SW 1271 (cell line): ENCODE results near the gene USP33.
"Not testable (repeated sequence)": the region's sequence is repeated elsewhere in the genome, so short reads cannot be mapped to it uniquely, and the experiment has no call there.

Experiments used
- DNase-seq, 2 experiments: peaks; one replicate each; lab custom pipeline; 2025; lab: John Stamatoyannopoulos, UW

The USP33 gene

GRCh38 chr1:77739235-77739634, 20.4 kb downstream of the USP33 start:
- no peak for DNase-seq

- no peak for DNase-seq
These were observed 27.6 kb downstream of the USP33 start for GRCh38 chr1:77732090-77732489.

- no peak for DNase-seq
These were observed 33.9 kb downstream of the USP33 start for GRCh38 chr1:77725706-77726105.

- no peak for DNase-seq
These were observed 41.5 kb downstream of the USP33 start for GRCh38 chr1:77718181-77718580.

- DNase-seq, result no peak
These were observed 43.6 kb downstream of the USP33 start for GRCh38 chr1:77716065-77716464.

GRCh38 chr1:77709727-77710126, 49.9 kb downstream of the USP33 start:
- no peak for DNase-seq

GRCh38 chr1:77706321-77706720, 53.3 kb downstream of the USP33 start:
- no peak for DNase-seq

GRCh38 chr1:77704736-77705135, 54.9 kb downstream of the USP33 start:
- DNase-seq, result no peak

GRCh38 chr1:77699673-77700072, 60.0 kb downstream of the USP33 start:
- DNase-seq, result not testable (repeated sequence)

- no peak for DNase-seq
These were observed 62.2 kb downstream of the USP33 start for GRCh38 chr1:77697441-77697840.

GRCh38 chr1:77688939-77689338, 70.7 kb downstream of the USP33 start:
- DNase-seq, result no peak

- peak in 1 of 2 experiments; percentile 20 for DNase-seq
These were observed 72.1 kb downstream of the USP33 start for GRCh38 chr1:77687519-77687906.

GRCh38 chr1:77686796-77687518, 72.7 kb downstream of the USP33 start:
- DNase-seq, result no peak

- DNase-seq, result peak; percentile 51 to 86
These were observed 76.2 kb downstream of the USP33 start for GRCh38 chr1:77683160-77684148.

- peak; percentile 60 to 91 for DNase-seq
These were observed 77.0 kb downstream of the USP33 start, which contains the start of gene ZZZ3 for GRCh38 chr1:77682460-77683159. TSS of gene ZZZ3 (minus strand) at chr1:77682658. CDS start at chr1:77633354, 49,304 bp downstream.

GRCh38 chr1:77680173-77680572, 79.5 kb downstream of the USP33 start:
- no peak for DNase-seq

- no peak for DNase-seq
These were observed 80.7 kb downstream of the USP33 start for GRCh38 chr1:77678660-77679610.

GRCh38 chr1:77674807-77675206, 84.8 kb downstream of the USP33 start:
- DNase-seq, result not testable (repeated sequence)

- DNase-seq, result no peak
These were observed 85.8 kb downstream of the USP33 start for GRCh38 chr1:77673716-77674355.

- no peak for DNase-seq
These were observed 86.6 kb downstream of the USP33 start for GRCh38 chr1:77673030-77673429.

- DNase-seq, result no peak
These were observed 87.3 kb downstream of the USP33 start for GRCh38 chr1:77672374-77672773.
